Activated CD8-positive, alpha-beta T cell treated with anti-CD3 and anti-CD28 coated beads for 36 hours (primary cell): Measurements from ENCODE around the gene CNKSR3. TPM values are rescaled to one million over a fixed set of nuclear protein-coding genes. Genes with fewer than 3 reads are reported as not detected.

Experiments used
- ATAC-seq: fragments of 200-7000 bp; cut with Tn5 transposase; one replicate; pipeline ENCODE4 v1.10.0; 2021; ENCODE audit warnings: mild to moderate bottlenecking, moderate library complexity
- CTCF ChIA-PET: fragments of 350-600 bp; sonication (Branson Sonifier 250); formaldehyde crosslinking; loops from one replicate; lab custom pipeline; 2021; ENCODE audit warnings: antibody characterized with exemption; lab: Charles Lee
- POLR2A ChIA-PET: fragments of 350-600 bp; sonication (Branson Sonifier 250); formaldehyde crosslinking; loops from one replicate; lab custom pipeline; 2021; ENCODE audit warnings: antibody characterized with exemption; lab: Charles Lee
- DNase-seq: peaks from one replicate; pipeline ENCODE4 v3.0.0-alpha.2; 2020
- H3K27ac Mint-ChIP-seq: one replicate; pipeline ENCODE4 v1.8.0; 2021; ENCODE audit warnings: mild to moderate bottlenecking, mixed read lengths
- H3K27me3 Mint-ChIP-seq: one replicate; pipeline ENCODE4 v1.8.0; 2021; ENCODE audit warnings: mixed read lengths
- H3K36me3 Mint-ChIP-seq: one replicate; pipeline ENCODE4 v1.8.0; 2021; ENCODE audit warnings: low read depth, mixed read lengths
- H3K4me1 Mint-ChIP-seq: one replicate; pipeline ENCODE4 v1.8.0; 2021; ENCODE audit warnings: low read depth, mixed read lengths
- H3K4me3 Mint-ChIP-seq: one replicate; pipeline ENCODE4 v1.8.0; 2021; ENCODE audit warnings: mild to moderate bottlenecking, moderate library complexity, mixed read lengths
- H3K9me3 Mint-ChIP-seq: one replicate; pipeline ENCODE4 v1.8.0; 2021; ENCODE audit warnings: mixed read lengths
- intact Hi-C: fragments of 100-400 bp; cut with micrococcal nuclease; formaldehyde crosslinking; loops from one replicate; pipeline ENCODE4 v1.10.0; 2022
- total RNA-seq, 2 experiments: library from RNA; stranded (reverse); gene quantifications; one replicate each; pipeline ENCODE4 v1.2.3, GENCODE V29; 2021
- TF ChIP-seq, protein P1 (sequence below): fragments of 200-600 bp; IDR thresholded peaks from one replicate; pipeline ENCODE4 v1.8.0; 2022; ENCODE audit warnings: antibody characterized with exemption, mild to moderate bottlenecking

The CNKSR3 gene
- total RNA-seq, 2 experiments from 2014 or later, result 0.34 to 0.45 TPM

DNA sequence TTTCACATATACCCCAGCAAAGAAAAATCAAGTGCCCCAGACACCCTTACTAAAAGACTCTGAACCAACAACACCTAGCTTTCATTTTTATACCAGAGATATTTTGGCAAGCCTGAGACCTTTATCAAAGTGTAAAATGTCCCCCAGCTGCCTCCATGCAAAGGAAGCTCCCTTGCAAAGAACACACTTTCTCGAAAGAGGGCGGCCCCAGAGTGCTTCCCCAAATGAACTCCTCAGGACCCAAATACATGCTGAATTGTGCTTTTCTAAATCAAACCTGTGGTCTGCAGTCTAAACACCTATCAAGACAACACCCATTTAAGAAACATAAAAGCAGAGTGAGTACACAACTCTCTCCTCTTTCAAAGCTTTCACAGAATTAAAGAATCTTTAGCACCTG is 154.4 kb downstream of the CNKSR3 start:
- H3K4me3 Mint-ChIP-seq, result no peak overlapping the region
- peaks cover 13% of the 10 kb centered on the region for H3K27me3 Mint-ChIP-seq
- H3K27ac Mint-ChIP-seq, result no peak overlapping the region
- H3K36me3 Mint-ChIP-seq, result no peaks in the 10 kb centered on the region
- POLR2A ChIA-PET, result interaction anchor here (1.2 kb wide), 1 partner anchor 108 kb away, joined by 3 read pairs; no protein-coding TSS in a partner anchor
- peaks cover 66% of the 10 kb centered on the region for H3K4me1 Mint-ChIP-seq
- intact Hi-C loops, result loop anchor here (5.0 kb wide), 1 partner anchor 54 kb away; no protein-coding TSS in a partner anchor
- no peak for ATAC-seq
- peaks cover 7% of the 10 kb centered on the region for H3K9me3 Mint-ChIP-seq
- CTCF ChIA-PET, result interaction anchor here (0.9 to 2.8 kb wide), 6 partner anchors 9 to 201 kb away, joined by 3 to 15 read pairs (median 4); no protein-coding TSS in a partner anchor
- TF ChIP-seq, protein P1, sequence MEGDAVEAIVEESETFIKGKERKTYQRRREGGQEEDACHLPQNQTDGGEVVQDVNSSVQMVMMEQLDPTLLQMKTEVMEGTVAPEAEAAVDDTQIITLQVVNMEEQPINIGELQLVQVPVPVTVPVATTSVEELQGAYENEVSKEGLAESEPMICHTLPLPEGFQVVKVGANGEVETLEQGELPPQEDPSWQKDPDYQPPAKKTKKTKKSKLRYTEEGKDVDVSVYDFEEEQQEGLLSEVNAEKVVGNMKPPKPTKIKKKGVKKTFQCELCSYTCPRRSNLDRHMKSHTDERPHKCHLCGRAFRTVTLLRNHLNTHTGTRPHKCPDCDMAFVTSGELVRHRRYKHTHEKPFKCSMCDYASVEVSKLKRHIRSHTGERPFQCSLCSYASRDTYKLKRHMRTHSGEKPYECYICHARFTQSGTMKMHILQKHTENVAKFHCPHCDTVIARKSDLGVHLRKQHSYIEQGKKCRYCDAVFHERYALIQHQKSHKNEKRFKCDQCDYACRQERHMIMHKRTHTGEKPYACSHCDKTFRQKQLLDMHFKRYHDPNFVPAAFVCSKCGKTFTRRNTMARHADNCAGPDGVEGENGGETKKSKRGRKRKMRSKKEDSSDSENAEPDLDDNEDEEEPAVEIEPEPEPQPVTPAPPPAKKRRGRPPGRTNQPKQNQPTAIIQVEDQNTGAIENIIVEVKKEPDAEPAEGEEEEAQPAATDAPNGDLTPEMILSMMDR, result no peak
- DNase-seq, result no peak

DNA sequence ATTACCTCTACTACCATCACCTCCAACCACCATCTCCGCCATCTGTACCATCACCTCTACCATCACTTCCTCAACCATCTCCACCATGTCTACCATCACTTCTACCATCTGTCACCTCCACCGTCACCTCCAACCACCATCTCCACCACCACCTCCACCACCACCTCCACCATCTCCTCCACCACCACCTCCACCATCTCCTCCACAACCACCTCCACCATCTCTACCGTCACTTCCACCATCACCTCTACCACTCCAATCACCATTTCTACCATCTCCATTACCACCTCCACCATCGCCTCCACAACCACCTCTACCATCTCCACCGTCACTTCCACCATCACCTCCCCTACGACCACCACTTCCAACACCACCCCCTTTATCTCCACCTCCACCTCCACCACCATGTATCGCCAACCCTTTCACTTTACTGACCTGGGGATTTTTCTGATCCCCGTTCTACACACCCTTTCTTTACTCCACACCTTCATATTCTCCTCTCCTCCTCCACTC is 156.2 kb downstream of the CNKSR3 start:
- intact Hi-C loops, result loop anchor here (5.0 kb wide), 2 partner anchors 112 to 253 kb away; no protein-coding TSS in a partner anchor
- Mint-ChIP-seq H3K27ac (peak overlapping the region; percentile 27), H3K4me3 (peak overlapping the region; percentile 2), H3K9me3 (peaks cover 7% of the 10 kb centered on the region), H3K4me1 (peaks cover 54% of the 10 kb centered on the region), H3K36me3 (no peaks in the 10 kb centered on the region), H3K27me3 (peaks cover 13% of the 10 kb centered on the region)
- POLR2A ChIA-PET, result interaction anchor here (0.7 kb wide), 1 partner anchor 14 kb away, joined by 4 read pairs; no protein-coding TSS in a partner anchor
- ATAC-seq (peak; percentile 7), DNase-seq (no peak)
- TF ChIP-seq, protein P1, result no peak
- CTCF ChIA-PET, result interaction anchor here (1.2 to 2.8 kb wide), 2 partner anchors 14 to 77 kb away, joined by 3 to 15 read pairs; no protein-coding TSS in a partner anchor

DNA sequence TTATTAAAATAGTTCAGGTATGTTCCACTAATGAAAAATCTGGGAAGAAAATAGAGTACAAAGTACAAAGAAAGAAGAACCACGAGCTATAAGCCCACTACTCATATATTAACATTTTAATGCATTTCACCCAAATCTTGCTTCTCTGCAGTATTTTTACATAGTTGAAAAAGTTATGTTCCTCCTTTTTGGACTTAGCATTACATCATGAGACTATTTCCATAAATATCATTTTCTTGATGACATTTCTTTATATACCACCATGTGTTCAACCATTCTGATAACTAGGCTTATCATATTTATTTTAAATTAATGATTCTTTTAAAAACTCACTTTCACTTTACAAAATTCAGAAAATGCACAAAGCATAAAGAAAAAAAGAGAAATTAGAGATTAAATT is 156.9 kb downstream of the CNKSR3 start:
- ATAC-seq (no peak), DNase-seq (no peak)
- H3K27ac Mint-ChIP-seq, result no peak overlapping the region
- H3K4me1 Mint-ChIP-seq, result peaks cover 50% of the 10 kb centered on the region
- CTCF ChIA-PET, result interaction anchor here (2.8 kb wide), 1 partner anchor 76 kb away, joined by 15 read pairs; no protein-coding TSS in a partner anchor
- H3K9me3 Mint-ChIP-seq, result peaks cover 5% of the 10 kb centered on the region
- POLR2A ChIA-PET, result no interaction called here
- intact Hi-C loops, result loop anchor here (5.0 kb wide), 2 partner anchors 111 to 254 kb away; no protein-coding TSS in a partner anchor
- peaks cover 9% of the 10 kb centered on the region for H3K27me3 Mint-ChIP-seq
- no peaks in the 10 kb centered on the region for H3K36me3 Mint-ChIP-seq
- TF ChIP-seq, protein P1, result no peak
- no peak overlapping the region for H3K4me3 Mint-ChIP-seq

DNA sequence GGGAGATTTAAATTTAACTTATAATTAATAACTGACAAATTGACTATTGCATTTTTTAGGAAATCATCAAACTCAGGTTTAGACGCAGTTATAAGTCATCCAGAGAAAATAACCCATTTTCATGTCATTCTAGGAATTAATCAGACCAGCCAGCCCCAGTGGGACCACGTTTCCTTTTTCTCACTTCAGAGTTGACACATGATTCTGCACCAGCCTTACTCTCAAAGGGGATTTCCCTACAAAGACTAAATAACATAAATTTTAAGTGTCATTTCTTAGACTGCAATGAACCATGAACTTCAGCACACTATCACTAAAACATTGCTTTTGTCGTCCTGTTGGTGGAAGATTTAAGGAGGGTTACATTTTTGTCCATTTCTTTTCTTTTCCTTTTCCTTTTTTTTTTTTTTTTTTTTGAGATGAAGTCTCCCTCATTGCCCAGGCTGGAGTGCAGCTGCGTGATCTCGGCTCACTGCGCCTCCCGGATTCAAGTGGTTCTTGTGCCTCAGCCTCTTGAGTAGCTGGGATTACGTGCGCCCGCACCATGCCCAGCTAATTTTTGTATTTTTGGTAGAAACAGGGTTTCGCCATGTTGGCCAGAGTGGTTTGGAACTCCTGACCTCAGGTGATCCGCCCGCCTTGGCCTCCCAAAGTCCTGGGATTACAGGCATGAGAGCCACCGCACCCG is 157.4 kb downstream of the CNKSR3 start:
- TF ChIP-seq, protein P1, result no peak
- ATAC-seq, result peak; percentile 84
- Mint-ChIP-seq H3K4me3 (no peak overlapping the region), H3K36me3 (no peaks in the 10 kb centered on the region), H3K27ac (no peak overlapping the region), H3K27me3 (peaks cover 8% of the 10 kb centered on the region), H3K4me1 (peaks cover 50% of the 10 kb centered on the region), H3K9me3 (peaks cover 5% of the 10 kb centered on the region)
- DNase-seq, result peak; percentile 82
- ChIA-PET POLR2A (no interaction called here), CTCF (interaction anchor here (1.6 kb wide), 1 partner anchor 31 kb away, joined by 3 read pairs; no protein-coding TSS in a partner anchor)
- intact Hi-C loops, result loop anchor here (5.0 kb wide), 2 partner anchors 111 to 254 kb away; no protein-coding TSS in a partner anchor
